Left lobe of liver (tissue), 2 donors: ENCODE measurements around the gene LIN7C. TPM values are rescaled to one million over a fixed set of nuclear protein-coding genes. Genes with fewer than 3 reads are reported as not detected.

Source experiments
- ATAC-seq: fragments of 200-7000 bp; cut with Tn5 transposase; one replicate; pipeline ENCODE4 v1.9.1; 2020; ENCODE audit warnings: mild to moderate bottlenecking, moderate library complexity
- DNase-seq: peaks from one replicate; pipeline ENCODE4 v3.0.0-alpha.2; 2020; ENCODE audit warnings: low spot score
- total RNA-seq: library from RNA; stranded (reverse); gene quantifications from one replicate; pipeline ENCODE4 v1.2.1, GENCODE V29; 2021
- donor health status: DM: no; HTN: no; CAD: no; lungs with moderate emphysema.
- donor health status: DM: no; HTN: yes; CAD: no.

Gene LIN7C
- total RNA-seq, 1 donor from 2014 or later, result 22.3 TPM

- DNase-seq, result peak; percentile 57
Measured at GRCh38 chr11:27471589-27472397, 34.8 kb downstream of the LIN7C start.

GRCh38 chr11:27470826-27471588 is 35.6 kb downstream of the LIN7C start:
- ATAC-seq (peak; percentile 10), DNase-seq (no peak)

More at GRCh38 chr11:27471589-27472397, 34.8 kb downstream of the LIN7C start:
- peak; percentile 47 for ATAC-seq

DNA sequence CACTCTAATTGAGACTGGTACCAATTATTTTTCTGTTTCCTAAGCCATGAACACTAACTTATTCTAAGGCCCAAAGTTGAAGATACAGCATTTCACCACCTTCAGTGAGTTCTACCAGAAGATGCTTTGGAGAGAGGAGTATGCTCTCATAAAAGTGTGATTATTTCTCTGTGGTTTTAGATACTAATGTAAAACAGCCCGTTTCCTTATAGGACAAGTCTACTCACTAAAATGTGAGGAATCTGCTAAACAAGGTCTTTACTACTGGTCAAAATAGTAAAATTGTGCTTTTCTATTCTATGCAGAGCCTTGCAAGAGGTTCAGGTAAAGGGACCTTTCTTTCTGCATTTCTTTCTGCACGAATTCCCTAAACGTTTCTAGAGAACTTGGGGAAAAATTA is 36.4 kb downstream of the LIN7C start:
- ATAC-seq (no peak), DNase-seq (no peak)

- DNase-seq (no peak), ATAC-seq (no peak)
Measured at GRCh38 chr11:27468995-27469695, 37.4 kb downstream of the LIN7C start.

- ATAC-seq (no peak), DNase-seq (no peak)
Measured at GRCh38 chr11:27468209-27468994, 38.2 kb downstream of the LIN7C start.

GRCh38 chr11:27467181-27467913 is 39.2 kb downstream of the LIN7C start:
- no peak for DNase-seq
- no peak for ATAC-seq

DNA sequence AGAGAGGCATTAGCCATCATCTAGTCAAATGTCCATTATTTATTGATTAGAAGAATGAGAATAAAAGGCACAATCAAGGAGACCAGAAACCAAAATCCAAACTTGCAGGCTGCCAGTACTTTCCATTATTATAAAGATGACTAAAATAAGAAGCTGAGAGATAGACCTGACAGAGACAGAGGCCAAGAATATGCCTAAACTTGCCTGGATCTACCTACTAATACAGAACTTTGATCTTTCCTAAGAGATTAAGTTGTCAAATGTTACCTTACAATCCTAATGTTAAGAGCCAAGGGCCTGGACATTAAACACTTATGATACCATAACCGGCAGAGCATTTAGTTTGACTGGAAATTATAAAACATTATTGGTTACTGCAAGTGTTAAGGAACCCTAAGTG is 40.2 kb downstream of the LIN7C start:
- ATAC-seq, result no peak
- DNase-seq, result no peak

- DNase-seq (no peak), ATAC-seq (no peak)
Measured at GRCh38 chr11:27465629-27466028, 40.9 kb downstream of the LIN7C start.

- DNase-seq, result no peak
- no peak for ATAC-seq
Measured at GRCh38 chr11:27464909-27465308, 41.7 kb downstream of the LIN7C start.

DNA sequence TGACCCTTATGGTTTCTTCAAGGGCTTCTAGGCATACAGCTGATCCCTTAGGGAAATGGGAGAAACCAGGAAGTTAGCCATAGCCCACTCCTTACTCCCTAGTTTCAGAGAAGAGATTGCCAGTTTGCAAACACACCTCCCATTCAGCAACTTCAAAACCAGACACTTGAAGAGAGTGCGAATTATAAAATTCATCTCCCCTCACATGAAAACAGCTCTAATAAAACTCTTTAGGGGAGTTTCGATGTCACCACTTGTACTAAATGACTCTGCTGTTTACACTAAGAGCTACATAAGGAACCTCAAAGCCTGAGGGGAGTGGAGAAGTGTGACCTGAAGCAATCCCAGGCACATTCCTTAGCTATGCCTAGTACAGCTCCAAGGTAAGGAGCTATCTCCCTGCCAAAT is 42.3 kb downstream of the LIN7C start:
- no peak for DNase-seq
- ATAC-seq, result no peak

DNA sequence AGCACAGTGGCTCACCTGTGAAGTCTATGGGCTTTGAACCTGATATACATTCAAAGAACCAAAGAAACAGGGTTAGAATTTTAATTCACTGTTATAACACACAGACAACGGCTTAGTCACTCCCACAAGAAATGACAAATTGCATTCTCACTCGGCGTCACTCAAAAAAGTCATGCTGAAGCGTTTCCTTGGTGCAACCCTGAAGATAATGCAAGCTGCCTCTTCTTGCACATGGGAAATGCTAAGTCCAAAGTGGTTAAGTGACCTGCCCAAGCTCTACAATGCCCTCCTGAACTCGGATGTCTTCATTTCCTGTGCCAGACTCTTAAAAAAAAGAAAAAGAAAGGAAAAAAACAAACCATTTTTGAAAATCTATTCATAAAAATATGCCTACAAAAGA is 44.0 kb downstream of the LIN7C start:
- DNase-seq, result no peak
- no peak for ATAC-seq

GRCh38 chr11:27460158-27460978 is 46.2 kb downstream of the LIN7C start:
- DNase-seq (no peak), ATAC-seq (peak; percentile 21)

DNA sequence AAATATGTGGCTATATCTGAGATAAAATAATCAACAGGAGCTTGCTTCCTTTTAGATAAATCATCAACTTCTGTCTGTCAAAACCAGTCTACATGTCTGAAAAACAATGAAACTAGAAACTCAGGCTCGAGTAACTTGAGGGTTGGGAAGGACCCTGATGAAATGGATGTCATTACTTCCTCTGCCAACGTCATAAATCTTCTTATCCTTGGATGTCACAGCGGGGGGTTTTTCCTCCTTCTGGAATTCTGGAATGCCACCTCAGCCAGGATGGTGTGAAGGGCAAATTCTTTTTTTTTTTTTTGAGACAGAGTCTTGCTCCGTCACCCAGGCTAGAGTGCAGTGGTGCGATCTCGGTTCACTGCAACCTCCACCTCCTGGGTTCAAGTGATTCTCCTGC is 47.4 kb downstream of the LIN7C start:
- ATAC-seq, result no peak
- DNase-seq, result no peak

- DNase-seq (no peak), ATAC-seq (no peak)
Measured at GRCh38 chr11:27458182-27458581, 48.4 kb downstream of the LIN7C start.

DNA sequence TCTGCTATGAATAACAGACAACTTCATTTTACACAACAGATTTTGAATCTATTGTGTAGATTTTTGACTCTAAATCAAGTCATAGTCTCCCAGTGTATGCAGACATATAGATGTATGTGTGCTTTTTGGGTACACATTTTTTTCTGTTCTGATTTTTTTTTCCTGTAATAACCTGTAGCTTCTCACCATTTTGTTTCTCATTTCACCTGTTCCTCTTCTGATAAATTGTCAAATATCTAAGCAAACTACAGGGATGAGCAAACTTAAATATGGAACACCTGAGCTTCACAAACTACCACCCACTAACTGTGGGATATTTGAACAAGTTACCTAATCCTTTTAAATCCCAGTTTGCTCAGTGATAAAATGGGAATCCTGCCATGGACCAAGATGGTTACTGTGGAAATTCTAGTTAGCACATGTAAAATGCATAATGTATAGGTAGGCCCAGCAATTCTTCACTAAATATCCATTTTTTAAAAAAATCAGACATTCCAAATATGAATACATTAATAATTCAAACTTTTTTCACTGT is 49.7 kb downstream of the LIN7C start:
- DNase-seq (no peak), ATAC-seq (peak; percentile 63)

- peak; percentile 85 for ATAC-seq
- DNase-seq, result no peak
Measured at GRCh38 chr11:27456140-27456794, 50.3 kb downstream of the LIN7C start.

GRCh38 chr11:27455667-27456066 is 50.9 kb downstream of the LIN7C start:
- DNase-seq (no peak), ATAC-seq (no peak)

DNA sequence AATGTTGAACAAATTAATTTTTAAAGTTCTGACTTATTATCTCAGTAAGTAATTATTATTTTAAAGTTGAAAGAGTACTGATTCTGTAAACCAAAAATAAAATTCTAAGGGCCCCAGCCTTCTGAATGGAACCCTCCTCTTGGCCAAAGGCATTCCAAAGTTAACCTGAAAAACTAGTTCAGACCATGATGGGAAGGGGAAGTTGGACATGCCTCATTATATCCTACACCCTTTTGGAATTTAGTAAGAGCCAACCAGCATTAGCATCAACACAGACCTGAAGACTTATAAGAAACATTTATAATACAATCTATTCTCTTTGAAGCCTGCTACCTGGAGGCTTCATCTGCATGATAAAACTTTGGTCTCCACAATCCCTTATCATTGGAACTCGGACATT is 52.9 kb downstream of the LIN7C start:
- DNase-seq, result no peak

More for the DNA sequence above, 52.9 kb downstream of the LIN7C start:
- ATAC-seq, result no peak
